CD14-positive monocyte (primary cell): ENCODE results near the gene EDIL3. TPM values are rescaled to one million over a fixed set of nuclear protein-coding genes. Genes with fewer than 3 reads are reported as not detected.

Source experiments
- DNase-seq, 3 donors: peaks; one replicate each; pipeline ENCODE4 v3.0.0-alpha.2; 2011 to 2022
- H2AFZ ChIP-seq: 2 replicates; pipeline ENCODE4 v1.6.0; 2012; ENCODE audit warnings: mild to moderate bottlenecking, low read depth, low read length, inconsistent platforms; ENCODE audit not compliant: insufficient read depth, poor library complexity, severe bottlenecking
- H3K27ac ChIP-seq, 2 donors: 1 replicate in 1 of 2; 2 replicates in 1 of 2; pipeline ENCODE4 v1.5.1; 2012 to 2013; ENCODE audit warnings: low read length in 2 of 2, control low read depth in 1 of 2, inconsistent platforms in 1 of 2, low read depth in 1 of 2, mild to moderate bottlenecking in 1 of 2
- H3K27me3 ChIP-seq, 2 donors: one replicate each; pipeline versions ENCODE4 v1.6.0 to v1.6.1; 2011 to 2013; ENCODE audit warnings: low read length in 2 of 2; ENCODE audit not compliant: control insufficient read depth in 2 of 2, insufficient read depth in 2 of 2
- H3K36me3 ChIP-seq, 2 donors: replicated peaks in 1 of 2; 1 replicate in 1 of 2; 2 replicates in 1 of 2; pipeline versions ENCODE4 v1.5.1 to v1.6.1; 2012 to 2013; ENCODE audit warnings: low read length in 2 of 2, control low read depth in 1 of 2, inconsistent platforms in 1 of 2, mild to moderate bottlenecking in 1 of 2; ENCODE audit not compliant: insufficient read depth in 2 of 2, control insufficient read depth in 1 of 2
- H3K4me1 ChIP-seq, 2 donors: 1 replicate in 1 of 2; 2 replicates in 1 of 2; pipeline versions ENCODE4 v1.5.1 to v1.6.1; 2012 to 2013; ENCODE audit warnings: low read length in 2 of 2, control low read depth in 1 of 2, inconsistent platforms in 1 of 2, mild to moderate bottlenecking in 1 of 2, moderate library complexity in 1 of 2; ENCODE audit not compliant: insufficient read depth in 2 of 2, control insufficient read depth in 1 of 2
- H3K4me2 ChIP-seq: replicated peaks from 2 replicates; pipeline ENCODE3; 2012; ENCODE audit warnings: low read length, moderate library complexity, mild to moderate bottlenecking; ENCODE audit not compliant: poor library complexity, severe bottlenecking; ENCODE audit errors: extremely low read depth
- H3K4me3 ChIP-seq, 3 experiments: fragments of 200-600 bp in 1 of 3; sonication (generic) in 1 of 3; replicated peaks in 1 of 3; 1 replicate in 2 of 3; 2 replicates in 1 of 3; pipeline ENCODE4 v1.5.1; 2011 to 2013; ENCODE audit warnings: low read length in 3 of 3, mild to moderate bottlenecking in 3 of 3, control low read depth in 2 of 3, low read depth in 2 of 3, inconsistent platforms in 1 of 3, moderate library complexity in 1 of 3
- H3K79me2 ChIP-seq: 2 replicates; pipeline ENCODE4 v1.6.0; 2012; ENCODE audit warnings: mild to moderate bottlenecking, control low read depth, inconsistent platforms, low read length, moderate library complexity; ENCODE audit not compliant: insufficient read depth
- H3K9ac ChIP-seq: 2 replicates; pipeline ENCODE4 v1.6.0; 2017; ENCODE audit warnings: low read length, mild to moderate bottlenecking; ENCODE audit not compliant: insufficient read depth, poor library complexity, severe bottlenecking
- H3K9me3 ChIP-seq, 2 donors: replicated peaks in 1 of 2; 1 replicate in 1 of 2; 2 replicates in 1 of 2; pipeline versions ENCODE4 v1.5.1 to v1.6.1; 2012 to 2013; ENCODE audit warnings: low read length in 2 of 2, control low read depth in 1 of 2; ENCODE audit not compliant: control insufficient read depth in 1 of 2, insufficient read depth in 1 of 2
- H4K20me1 ChIP-seq: 2 replicates; pipeline ENCODE4 v1.6.0; 2012; ENCODE audit warnings: mild to moderate bottlenecking, low read length, control low read depth, moderate library complexity; ENCODE audit not compliant: insufficient read depth
- H3K27ac Mint-ChIP-seq, 7 donors: one replicate each; pipeline ENCODE4 v1.8.0; 2020; ENCODE audit warnings: mild to moderate bottlenecking in 7 of 7, mixed read lengths in 7 of 7, moderate library complexity in 6 of 7, inconsistent platforms in 2 of 7
- H3K27me3 Mint-ChIP-seq, 3 donors: one replicate each; pipeline ENCODE4 v1.8.0; 2021 to 2022; ENCODE audit warnings: low read depth in 3 of 3, mild to moderate bottlenecking in 3 of 3, mixed read lengths in 3 of 3, moderate library complexity in 3 of 3, inconsistent platforms in 1 of 3
- H3K36me3 Mint-ChIP-seq, 2 donors: one replicate each; pipeline ENCODE4 v1.8.0; 2020; ENCODE audit warnings: mixed read lengths in 2 of 2, inconsistent platforms in 1 of 2, mild to moderate bottlenecking in 1 of 2
- H3K4me1 Mint-ChIP-seq: one replicate; pipeline ENCODE4 v1.8.0; 2020; ENCODE audit warnings: mild to moderate bottlenecking, mixed read lengths
- H3K4me3 Mint-ChIP-seq, 2 donors: one replicate each; pipeline ENCODE4 v1.8.0; 2020; ENCODE audit warnings: mild to moderate bottlenecking in 2 of 2, mixed read lengths in 2 of 2, moderate library complexity in 1 of 2
- H3K9me3 Mint-ChIP-seq, 7 donors: one replicate each; pipeline ENCODE4 v1.8.0; 2020 to 2022; ENCODE audit warnings: mixed read lengths in 7 of 7, mild to moderate bottlenecking in 6 of 7, moderate library complexity in 6 of 7, inconsistent platforms in 2 of 7
- CTCF ChIP-seq: fragments of 200-600 bp; IDR thresholded peaks from one replicate; pipeline ENCODE4 v1.8.0; 2022; ENCODE audit warnings: antibody characterized with exemption, mild to moderate bottlenecking
- WGBS: methylation state at CpG from one replicate; pipeline ENCODE4 v1.1.5; 2013; ENCODE audit warnings: missing lambda C conversion rate; ENCODE audit not compliant: insufficient coverage; 5-methylcytosine and 5-hydroxymethylcytosine counted together
- intact Hi-C, 2 donors: fragments of 100-400 bp; cut with micrococcal nuclease; formaldehyde crosslinking; loops; one replicate each; pipeline versions ENCODE4 v1.15.0 to v1.15.1; 2023
- polyA plus RNA-seq, 3 donors: library from polyadenylated mRNA; depleted of rRNA in 1 of 3; unstranded in 2 of 3; stranded (reverse) in 1 of 3; fragments of 300-500 nt in 2 of 3; fragments of >200 nt in 1 of 3; fragmentation: Illumina TruSeq in 2 of 3; gene quantifications; 1 replicate in 2 of 3; 2 replicates in 1 of 3; pipeline ENCODE4 v1.2.3, GENCODE V29; 2012 to 2021

The EDIL3 gene
- polyA plus RNA-seq, 3 donors = 0.09 TPM; not detected in 2

DNA sequence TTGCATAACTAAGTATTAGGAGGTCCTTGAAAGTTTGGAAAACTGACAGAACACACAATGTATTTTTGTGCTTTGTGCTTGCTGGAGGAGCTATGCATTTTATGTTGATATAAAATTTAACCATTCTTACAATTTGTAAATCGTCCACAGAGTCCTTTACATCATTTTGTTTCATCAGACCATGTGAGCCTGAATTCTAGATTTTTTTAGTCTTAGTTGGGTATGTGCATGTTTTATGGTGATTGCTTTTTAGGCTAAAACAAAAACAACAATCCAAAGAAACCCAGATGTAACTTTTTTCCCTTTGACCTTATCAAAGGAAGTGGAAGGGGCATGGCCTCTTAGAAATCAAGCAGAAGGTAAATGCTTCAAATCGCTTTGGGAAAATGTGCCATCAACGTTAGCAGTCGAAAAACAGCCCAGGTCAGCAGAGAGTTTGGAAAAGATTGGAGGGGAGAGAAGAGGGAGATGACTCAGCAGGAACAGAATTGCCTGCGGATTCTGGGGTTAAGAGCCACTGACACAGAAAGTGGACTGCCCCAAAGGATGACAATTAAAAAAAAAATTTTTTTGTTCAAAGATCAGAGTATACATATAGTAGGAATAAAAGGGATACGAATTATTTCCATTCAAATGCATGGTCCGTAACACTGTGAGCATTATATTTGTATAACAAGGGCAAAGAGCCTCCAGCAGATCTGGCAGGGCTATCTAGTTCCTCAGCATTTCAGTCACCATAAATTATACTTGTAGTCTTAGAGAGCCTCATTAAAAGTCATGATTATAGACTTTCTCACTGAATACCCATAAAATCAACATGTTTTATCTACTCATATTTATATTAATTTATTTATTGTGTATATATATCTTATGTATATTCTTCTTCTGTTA is 410.5 kb downstream of the EDIL3 start:
- no peak overlapping the region for H3K9ac ChIP-seq
- H3K4me1 ChIP-seq = no peaks in the 10 kb centered on the region
- no peaks in the 10 kb centered on the region for H3K9me3 Mint-ChIP-seq
- intact Hi-C loops = no loop called here
- no peak overlapping the region for H3K4me3 ChIP-seq
- no peak overlapping the region for H3K27ac ChIP-seq
- H3K79me2 ChIP-seq = no peaks in the 10 kb centered on the region
- TF ChIP-seq CTCF = no peak
- no peaks in the 10 kb centered on the region for H3K36me3 Mint-ChIP-seq
- no peaks in the 10 kb centered on the region for H3K27me3 ChIP-seq
- no peak overlapping the region for H3K4me2 ChIP-seq
- no peaks in the 10 kb centered on the region for H3K9me3 ChIP-seq
- no peak overlapping the region for H2AFZ ChIP-seq
- no peak for DNase-seq
- H4K20me1 ChIP-seq = no peaks in the 10 kb centered on the region
- peak overlapping the region in 1 of 7 donors; percentile 64 for H3K27ac Mint-ChIP-seq
- peaks cover 0 to under 1% (median 0%) of the 10 kb centered on the region in 3 donors for H3K27me3 Mint-ChIP-seq
- no peaks in the 10 kb centered on the region for H3K4me1 Mint-ChIP-seq
- H3K36me3 ChIP-seq = no peaks in the 10 kb centered on the region
- no peak overlapping the region for H3K4me3 Mint-ChIP-seq
- WGBS = 59% methylated on average over 3 of the region's 7 CpGs

DNA sequence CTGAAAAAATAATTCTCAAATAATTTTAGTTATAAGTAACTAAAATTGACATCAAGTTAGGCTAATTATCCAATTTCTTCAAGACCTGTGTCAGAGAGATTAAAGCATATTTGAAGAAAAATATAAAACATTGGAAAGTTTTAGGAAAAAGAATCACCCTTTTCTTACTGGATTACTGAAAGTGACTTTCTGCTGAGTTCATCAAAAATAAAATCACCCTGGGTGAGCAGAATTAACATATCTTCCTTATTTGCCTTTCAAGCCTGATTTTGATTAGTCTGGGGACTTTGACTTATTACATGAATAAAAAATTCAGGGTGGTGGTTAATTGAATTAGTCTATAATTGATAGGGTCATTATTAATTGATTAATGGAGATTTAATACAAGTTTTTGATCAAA is 411.8 kb downstream of the EDIL3 start:
- H3K27ac Mint-ChIP-seq = no peak overlapping the region
- no peaks in the 10 kb centered on the region for H3K9me3 ChIP-seq
- no peaks in the 10 kb centered on the region for H3K79me2 ChIP-seq
- no peaks in the 10 kb centered on the region for H4K20me1 ChIP-seq
- no peaks in the 10 kb centered on the region for H3K4me1 Mint-ChIP-seq
- DNase-seq = no peak
- no peak overlapping the region for H2AFZ ChIP-seq
- no peaks in the 10 kb centered on the region for H3K36me3 Mint-ChIP-seq
- no peaks in the 10 kb centered on the region for H3K36me3 ChIP-seq
- no peak overlapping the region for H3K9ac ChIP-seq
- H3K4me3 Mint-ChIP-seq = no peak overlapping the region
- no peaks in the 10 kb centered on the region for H3K27me3 ChIP-seq
- TF ChIP-seq CTCF = no peak
- H3K9me3 Mint-ChIP-seq = no peaks in the 10 kb centered on the region
- no peaks in the 10 kb centered on the region for H3K4me1 ChIP-seq
- H3K4me3 ChIP-seq = no peak overlapping the region
- no peak overlapping the region for H3K4me2 ChIP-seq
- H3K27ac ChIP-seq = no peak overlapping the region
- intact Hi-C loops = no loop called here
- H3K27me3 Mint-ChIP-seq = peaks cover 0 to 2% (median 0%) of the 10 kb centered on the region in 3 donors
